HepG2 (cell line): ENCODE measurements around the gene KCTD13. TPM values are rescaled to one million over a fixed set of nuclear protein-coding genes. Genes with fewer than 3 reads are reported as not detected.

ENCODE experiments used
- GATAD1 ChIP-seq: IDR thresholded peaks from 2 replicates; pipeline ENCODE4 v1.6.1; 2016; ENCODE audit warnings: missing genetic modification reagents, missing compliant biosample characterization
- PRDM15 ChIP-seq: sonication (generic); formaldehyde crosslinking; IDR thresholded peaks from 2 replicates; pipeline ENCODE4 v1.4.0; 2020; ENCODE audit warnings: missing genetic modification reagents
- RBAK ChIP-seq: sonication (generic); formaldehyde crosslinking; IDR thresholded peaks from 2 replicates; pipeline ENCODE4 v1.5.1; 2020; ENCODE audit warnings: mild to moderate bottlenecking, missing genetic modification reagents
- RCOR2 ChIP-seq: IDR thresholded peaks from 2 replicates; pipeline ENCODE4 v1.6.1; 2016; ENCODE audit warnings: missing biosample characterization, missing genetic modification reagents
- SAFB2 ChIP-seq: sonication (generic); formaldehyde crosslinking; IDR thresholded peaks from 2 replicates; pipeline ENCODE4 v1.5.1; 2020; ENCODE audit warnings: missing genetic modification reagents, low read depth, mild to moderate bottlenecking, borderline replicate concordance
- STAT6 ChIP-seq: sonication (generic); formaldehyde crosslinking; IDR thresholded peaks from 2 replicates; pipeline ENCODE4 v1.4.0; 2020; ENCODE audit warnings: missing genetic modification reagents, mild to moderate bottlenecking, borderline replicate concordance
- YY1 ChIP-seq: IDR thresholded peaks from 2 replicates; pipeline ENCODE4 v1.6.1; 2011; ENCODE audit warnings: low read length, low read depth, moderate library complexity, mild to moderate bottlenecking; ENCODE audit not compliant: insufficient read depth, insufficient replicate concordance
- ZNF451 ChIP-seq: sonication (generic); formaldehyde crosslinking; IDR thresholded peaks from 2 replicates; pipeline ENCODE4 v1.5.0; 2020; ENCODE audit warnings: mild to moderate bottlenecking, missing genetic modification reagents
- ZNF512 ChIP-seq: sonication (generic); formaldehyde crosslinking; IDR thresholded peaks from 2 replicates; pipeline ENCODE4 v1.4.0; 2020; ENCODE audit warnings: mild to moderate bottlenecking, missing genetic modification reagents
- ZNF747 ChIP-seq: sonication (generic); formaldehyde crosslinking; IDR thresholded peaks from 2 replicates; pipeline ENCODE4 v1.8.1; 2023; ENCODE audit warnings: missing genetic modification reagents, mild to moderate bottlenecking, borderline replicate concordance
- ZNF788 ChIP-seq: sonication (generic); formaldehyde crosslinking; IDR thresholded peaks from 2 replicates; pipeline ENCODE4 v1.5.0; 2020; ENCODE audit warnings: mild to moderate bottlenecking, missing genetic modification reagents, borderline replicate concordance
- polyA plus RNA-seq, 8 experiments: library from polyadenylated mRNA; depleted of rRNA in 3 of 8; stranded (reverse) in 7 of 8; unstranded in 1 of 8; fragments of >200 nt; fragmentation: Illumina TruSeq in 4 of 8; extraction: Trizol in 4 of 8; gene quantifications; 2 replicates each; pipeline versions ENCODE4 v1.2.1 to v1.2.3, GENCODE V29; 2011 to 2016; ENCODE audit warnings: low read depth in 4 of 8, missing spikeins in 1 of 8, mixed read lengths in 1 of 8; ENCODE audit not compliant: insufficient read depth in 1 of 8
- total RNA-seq, 5 experiments: library from RNA; depleted of rRNA; stranded (reverse); fragments of >200 nt; fragmentation: Illumina TruSeq; extraction: Trizol; gene quantifications; 2 replicates each; pipeline ENCODE4 v1.2.3, GENCODE V29; 2016; ENCODE audit warnings: low read depth in 1 of 5
- TF ChIP-seq, protein P1 (sequence below): sonication (generic); formaldehyde crosslinking; conservative IDR thresholded peaks from 2 replicates; pipeline ENCODE4 v1.8.1; 2023; ENCODE audit warnings: missing genetic modification reagents
- TF ChIP-seq, protein P2 (sequence below): sonication (generic); formaldehyde crosslinking; IDR thresholded peaks from 2 replicates; pipeline ENCODE4 v1.4.0; 2020; ENCODE audit warnings: missing genetic modification reagents, borderline replicate concordance

Gene KCTD13
- total and polyA plus RNA-seq, 2 of the 13 experiments (the other 11 are each of a cell fraction or from before 2014, with no cell fraction given): 6.3 to 14.7 TPM

DNA sequence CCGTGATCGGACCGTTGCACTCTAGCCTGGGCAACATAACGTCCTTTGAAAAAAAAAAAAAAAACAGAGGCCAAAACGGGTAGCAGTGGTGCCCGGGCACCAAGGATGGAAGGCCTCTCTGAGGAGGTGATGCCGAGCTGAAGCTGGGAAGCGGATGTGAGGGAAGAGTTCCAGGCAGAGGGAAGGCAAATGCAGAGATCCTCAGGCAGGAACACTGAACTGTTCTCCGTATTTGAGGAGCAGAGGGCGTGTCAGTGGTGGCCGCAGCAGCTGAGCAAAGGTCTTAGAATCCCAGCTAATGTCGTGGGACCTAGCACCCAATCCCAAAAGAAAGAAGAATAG, 656 bp upstream of the KCTD13 start (continued):
- TF ChIP-seq STAT6 (CRISPR knock-in tag) (0 out of 2 replicates have a peak, but pooled peaks have one; percentile 0), SAFB2 (0 out of 2 replicates have a peak, but pooled peaks have one; percentile 19), ZNF512 (no peak), ZNF747 (CRISPR knock-in tag) (0 out of 2 replicates have a peak, but pooled peaks have one; percentile 10), PRDM15 (CRISPR knock-in tag) (no peak), RBAK (CRISPR knock-in tag) (0 out of 2 replicates have a peak, but pooled peaks have one; percentile 12), ZNF451 (CRISPR knock-in tag) (0 out of 2 replicates have a peak, but pooled peaks have one; percentile 6), RCOR2 (CRISPR knock-in tag) (no peak), GATAD1 (CRISPR knock-in tag) (no peak), YY1 (peak; percentile 13), ZNF788 (CRISPR knock-in tag) (peak; percentile 1; the same call in 1 of the 2 replicates)
- TF ChIP-seq, protein P1, sequence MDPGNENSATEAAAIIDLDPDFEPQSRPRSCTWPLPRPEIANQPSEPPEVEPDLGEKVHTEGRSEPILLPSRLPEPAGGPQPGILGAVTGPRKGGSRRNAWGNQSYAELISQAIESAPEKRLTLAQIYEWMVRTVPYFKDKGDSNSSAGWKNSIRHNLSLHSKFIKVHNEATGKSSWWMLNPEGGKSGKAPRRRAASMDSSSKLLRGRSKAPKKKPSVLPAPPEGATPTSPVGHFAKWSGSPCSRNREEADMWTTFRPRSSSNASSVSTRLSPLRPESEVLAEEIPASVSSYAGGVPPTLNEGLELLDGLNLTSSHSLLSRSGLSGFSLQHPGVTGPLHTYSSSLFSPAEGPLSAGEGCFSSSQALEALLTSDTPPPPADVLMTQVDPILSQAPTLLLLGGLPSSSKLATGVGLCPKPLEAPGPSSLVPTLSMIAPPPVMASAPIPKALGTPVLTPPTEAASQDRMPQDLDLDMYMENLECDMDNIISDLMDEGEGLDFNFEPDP: no peak
- TF ChIP-seq, protein P2, sequence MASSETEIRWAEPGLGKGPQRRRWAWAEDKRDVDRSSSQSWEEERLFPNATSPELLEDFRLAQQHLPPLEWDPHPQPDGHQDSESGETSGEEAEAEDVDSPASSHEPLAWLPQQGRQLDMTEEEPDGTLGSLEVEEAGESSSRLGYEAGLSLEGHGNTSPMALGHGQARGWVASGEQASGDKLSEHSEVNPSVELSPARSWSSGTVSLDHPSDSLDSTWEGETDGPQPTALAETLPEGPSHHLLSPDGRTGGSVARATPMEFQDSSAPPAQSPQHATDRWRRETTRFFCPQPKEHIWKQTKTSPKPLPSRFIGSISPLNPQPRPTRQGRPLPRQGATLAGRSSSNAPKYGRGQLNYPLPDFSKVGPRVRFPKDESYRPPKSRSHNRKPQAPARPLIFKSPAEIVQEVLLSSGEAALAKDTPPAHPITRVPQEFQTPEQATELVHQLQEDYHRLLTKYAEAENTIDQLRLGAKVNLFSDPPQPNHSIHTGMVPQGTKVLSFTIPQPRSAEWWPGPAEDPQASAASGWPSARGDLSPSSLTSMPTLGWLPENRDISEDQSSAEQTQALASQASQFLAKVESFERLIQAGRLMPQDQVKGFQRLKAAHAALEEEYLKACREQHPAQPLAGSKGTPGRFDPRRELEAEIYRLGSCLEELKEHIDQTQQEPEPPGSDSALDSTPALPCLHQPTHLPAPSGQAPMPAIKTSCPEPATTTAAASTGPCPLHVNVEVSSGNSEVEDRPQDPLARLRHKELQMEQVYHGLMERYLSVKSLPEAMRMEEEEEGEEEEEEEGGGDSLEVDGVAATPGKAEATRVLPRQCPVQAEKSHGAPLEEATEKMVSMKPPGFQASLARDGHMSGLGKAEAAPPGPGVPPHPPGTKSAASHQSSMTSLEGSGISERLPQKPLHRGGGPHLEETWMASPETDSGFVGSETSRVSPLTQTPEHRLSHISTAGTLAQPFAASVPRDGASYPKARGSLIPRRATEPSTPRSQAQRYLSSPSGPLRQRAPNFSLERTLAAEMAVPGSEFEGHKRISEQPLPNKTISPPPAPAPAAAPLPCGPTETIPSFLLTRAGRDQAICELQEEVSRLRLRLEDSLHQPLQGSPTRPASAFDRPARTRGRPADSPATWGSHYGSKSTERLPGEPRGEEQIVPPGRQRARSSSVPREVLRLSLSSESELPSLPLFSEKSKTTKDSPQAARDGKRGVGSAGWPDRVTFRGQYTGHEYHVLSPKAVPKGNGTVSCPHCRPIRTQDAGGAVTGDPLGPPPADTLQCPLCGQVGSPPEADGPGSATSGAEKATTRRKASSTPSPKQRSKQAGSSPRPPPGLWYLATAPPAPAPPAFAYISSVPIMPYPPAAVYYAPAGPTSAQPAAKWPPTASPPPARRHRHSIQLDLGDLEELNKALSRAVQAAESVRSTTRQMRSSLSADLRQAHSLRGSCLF (CRISPR knock-in tag): no peak
